GM12878 (cell line): ENCODE results near the gene FBXO42.
A peak's percentile ranks its signal among the peaks of the same experiment; 100 is the strongest.

Source experiments
- BCL11A ChIP-seq: IDR thresholded peaks from 2 replicates; pipeline ENCODE4 v1.6.1; 2011; ENCODE audit warnings: low read depth, low read length
- DPF2 ChIP-seq: fragments of 450-650 bp; IDR thresholded peaks from 2 replicates; pipeline ENCODE4 v1.6.1; 2017; ENCODE audit warnings: mild to moderate bottlenecking
- EZH2 ChIP-seq: IDR thresholded peaks from 2 replicates; pipeline ENCODE4 v1.6.1; 2012; ENCODE audit warnings: low read depth, mild to moderate bottlenecking, control low read depth, inconsistent platforms, low read length, borderline replicate concordance; ENCODE audit not compliant: control insufficient read depth
- MYC ChIP-seq: IDR thresholded peaks from 2 replicates; pipeline ENCODE4 v1.6.1; 2011; ENCODE audit warnings: mild to moderate bottlenecking, low read length, moderate library complexity, inconsistent platforms; ENCODE audit not compliant: insufficient read depth, insufficient replicate concordance, insufficient read length, severe bottlenecking
- NFYB ChIP-seq: IDR thresholded peaks from 2 replicates; pipeline ENCODE4 v1.6.1; 2011; ENCODE audit warnings: low read depth, mild to moderate bottlenecking, low read length, improper control_type of control experiment, moderate library complexity; ENCODE audit not compliant: insufficient read depth
- POLR2A ChIP-seq: IDR thresholded peaks from 2 replicates; pipeline ENCODE4 v1.6.1; 2011; ENCODE audit warnings: low read depth, mild to moderate bottlenecking, low read length
- SIN3A ChIP-seq: IDR thresholded peaks from 2 replicates; pipeline ENCODE4 v1.6.1; 2012; ENCODE audit warnings: low read depth, low read length, improper control_type of control experiment
- TCF7 ChIP-seq: IDR thresholded peaks from 2 replicates; pipeline ENCODE4 v1.6.1; 2014; ENCODE audit warnings: antibody characterized with exemption, borderline replicate concordance
- TF ChIP-seq, protein P1 (sequence below), 3 experiments: IDR thresholded peaks in 2 of 3; conservative IDR thresholded peaks in 1 of 3; 2 replicates each; pipeline ENCODE4 v1.5.1; 2011; ENCODE audit warnings: low read depth in 3 of 3, low read length in 3 of 3, mild to moderate bottlenecking in 3 of 3, control low read depth in 2 of 3, moderate library complexity in 2 of 3, inconsistent platforms in 1 of 3, mixed read lengths in 1 of 3; ENCODE audit not compliant: control insufficient read depth in 2 of 3, insufficient read depth in 1 of 3; ENCODE audit errors: extremely low read depth in 1 of 3
- TF ChIP-seq, protein P2 (sequence below): fragments of 450-650 bp; IDR thresholded peaks from 2 replicates; pipeline ENCODE4 v1.6.1; 2017; ENCODE audit warnings: borderline replicate concordance

DNA sequence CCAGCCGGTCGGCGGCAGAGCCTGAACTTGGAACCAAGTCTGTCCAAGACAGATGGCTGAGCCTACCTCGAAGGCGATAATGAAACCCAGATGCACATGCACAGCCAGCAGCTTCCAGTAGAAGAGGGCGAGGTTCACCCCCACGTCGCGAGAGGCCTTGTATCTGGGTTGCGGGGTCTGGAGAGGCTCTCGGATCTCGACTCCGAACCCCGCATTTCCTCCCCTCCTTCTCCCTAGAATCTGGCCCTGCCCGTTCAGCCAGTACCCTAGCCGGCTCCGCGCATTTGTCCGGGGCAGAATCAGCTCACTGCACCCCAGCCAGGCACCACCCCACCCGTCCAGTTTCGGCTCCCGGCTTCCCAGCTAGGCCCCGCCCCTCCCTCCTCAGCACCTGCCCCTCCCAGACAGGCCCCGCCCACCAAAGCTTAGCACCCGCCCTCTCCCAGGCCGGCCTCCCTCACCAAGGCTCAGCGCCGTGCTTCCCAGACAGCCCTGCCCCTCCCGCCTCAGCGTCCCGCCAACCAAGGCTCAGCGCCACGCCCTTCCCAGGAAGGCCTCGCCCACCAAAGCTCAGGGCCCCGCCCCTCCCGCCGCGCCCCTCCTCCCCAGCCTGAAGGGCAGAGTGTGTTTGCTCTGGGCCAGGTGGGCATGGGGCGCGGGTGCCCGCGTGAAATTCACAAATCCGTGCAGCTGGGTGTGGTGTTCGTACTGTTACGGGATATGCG is 135.1 kb downstream of the FBXO42 start:
- no peak for TF ChIP-seq MYC
- no peak for TF ChIP-seq DPF2
- TF ChIP-seq, protein P1, sequence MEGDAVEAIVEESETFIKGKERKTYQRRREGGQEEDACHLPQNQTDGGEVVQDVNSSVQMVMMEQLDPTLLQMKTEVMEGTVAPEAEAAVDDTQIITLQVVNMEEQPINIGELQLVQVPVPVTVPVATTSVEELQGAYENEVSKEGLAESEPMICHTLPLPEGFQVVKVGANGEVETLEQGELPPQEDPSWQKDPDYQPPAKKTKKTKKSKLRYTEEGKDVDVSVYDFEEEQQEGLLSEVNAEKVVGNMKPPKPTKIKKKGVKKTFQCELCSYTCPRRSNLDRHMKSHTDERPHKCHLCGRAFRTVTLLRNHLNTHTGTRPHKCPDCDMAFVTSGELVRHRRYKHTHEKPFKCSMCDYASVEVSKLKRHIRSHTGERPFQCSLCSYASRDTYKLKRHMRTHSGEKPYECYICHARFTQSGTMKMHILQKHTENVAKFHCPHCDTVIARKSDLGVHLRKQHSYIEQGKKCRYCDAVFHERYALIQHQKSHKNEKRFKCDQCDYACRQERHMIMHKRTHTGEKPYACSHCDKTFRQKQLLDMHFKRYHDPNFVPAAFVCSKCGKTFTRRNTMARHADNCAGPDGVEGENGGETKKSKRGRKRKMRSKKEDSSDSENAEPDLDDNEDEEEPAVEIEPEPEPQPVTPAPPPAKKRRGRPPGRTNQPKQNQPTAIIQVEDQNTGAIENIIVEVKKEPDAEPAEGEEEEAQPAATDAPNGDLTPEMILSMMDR (IDR thresholded peaks at IDR 0.05 in 2 of 3, conservative IDR thresholded peaks at IDR 0.05 in 1 of 3; ENCODE audit: control insufficient read depth in 2 of 3, extremely low read depth in 1 of 3, insufficient read depth in 1 of 3, low read depth in 3 of 3, low read length in 3 of 3), result no peak
- TF ChIP-seq, protein P2, sequence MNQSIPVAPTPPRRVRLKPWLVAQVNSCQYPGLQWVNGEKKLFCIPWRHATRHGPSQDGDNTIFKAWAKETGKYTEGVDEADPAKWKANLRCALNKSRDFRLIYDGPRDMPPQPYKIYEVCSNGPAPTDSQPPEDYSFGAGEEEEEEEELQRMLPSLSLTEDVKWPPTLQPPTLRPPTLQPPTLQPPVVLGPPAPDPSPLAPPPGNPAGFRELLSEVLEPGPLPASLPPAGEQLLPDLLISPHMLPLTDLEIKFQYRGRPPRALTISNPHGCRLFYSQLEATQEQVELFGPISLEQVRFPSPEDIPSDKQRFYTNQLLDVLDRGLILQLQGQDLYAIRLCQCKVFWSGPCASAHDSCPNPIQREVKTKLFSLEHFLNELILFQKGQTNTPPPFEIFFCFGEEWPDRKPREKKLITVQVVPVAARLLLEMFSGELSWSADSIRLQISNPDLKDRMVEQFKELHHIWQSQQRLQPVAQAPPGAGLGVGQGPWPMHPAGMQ, result no peak
- TF ChIP-seq BCL11A, result no peak
- TF ChIP-seq EZH2, result no peak
- TF ChIP-seq NFYB, result peak; percentile 16; the same call in 1 of the 2 replicates
- peak; percentile 27; the same call in 1 of the 2 replicates for TF ChIP-seq POLR2A
- TF ChIP-seq SIN3A, result no peak
- no peak for TF ChIP-seq TCF7
